HG03103 (cell line): ENCODE measurements around the gene RAD17.
"Not testable (repeated sequence)": the region's sequence is repeated elsewhere in the genome, so short reads cannot be mapped to it uniquely, and the experiment has no call there.

Experiments
- ATAC-seq: cut with Tn5 transposase; IDR thresholded peaks from one replicate; pipeline ENCODE4 v1.9.1; 2021; ENCODE audit warnings: low read depth; ENCODE audit not compliant: unreplicated experiment

RAD17 gene

GRCh38 chr5:69369340-69370121 is at the start of gene RAD17, which contains the start of the genes AK6 and TAF9:
Gene RAD17, plus strand, starts transcription at chr5:69369818. Its CDS starts 2,391 bp downstream, at chr5:69372209.
Gene AK6, minus strand, starts transcription at chr5:69369520. Its CDS starts 30 bp downstream, at chr5:69369490.
Gene TAF9, minus strand, starts transcription at chr5:69369520. Its CDS starts 3,783 bp downstream, at chr5:69365737.
- ATAC-seq = peak; percentile 91

GRCh38 chr5:69326365-69326764 is 43.3 kb upstream of the RAD17 start:
- ATAC-seq = no peak

- ATAC-seq = no peak
Observed at GRCh38 chr5:69329905-69330489, 39.6 kb upstream of the RAD17 start.

- ATAC-seq = no peak
Observed at GRCh38 chr5:69331528-69332445, 37.8 kb upstream of the RAD17 start.

- ATAC-seq = not testable (repeated sequence)
Observed at GRCh38 chr5:69333668-69334315, 35.8 kb upstream of the RAD17 start.

- no peak for ATAC-seq
Observed at GRCh38 chr5:69334793-69335268, 34.8 kb upstream of the RAD17 start.

GRCh38 chr5:69335341-69335935 is 34.2 kb upstream of the RAD17 start:
- ATAC-seq = no peak

- ATAC-seq = no peak
Observed at GRCh38 chr5:69341520-69342161, 28.0 kb upstream of the RAD17 start.

GRCh38 chr5:69343083-69343482 is 26.5 kb upstream of the RAD17 start:
- no peak for ATAC-seq

GRCh38 chr5:69350664-69351063 is 19.0 kb upstream of the RAD17 start:
- ATAC-seq = no peak

GRCh38 chr5:69359699-69360098 is 9.9 kb upstream of the RAD17 start:
- no peak for ATAC-seq

- ATAC-seq = no peak
Observed at GRCh38 chr5:69360442-69360841, 9.2 kb upstream of the RAD17 start.

- no peak for ATAC-seq
Observed at GRCh38 chr5:69364414-69364813, 5.2 kb upstream of the RAD17 start.

GRCh38 chr5:69364850-69365249 is 4.8 kb upstream of the RAD17 start:
- no peak for ATAC-seq

GRCh38 chr5:69367697-69368279 is 1.8 kb upstream of the RAD17 start:
- no peak for ATAC-seq

GRCh38 chr5:69368458-69369339 is 919 bp upstream of the RAD17 start:
- ATAC-seq = no peak

- not testable (repeated sequence) for ATAC-seq
Observed at GRCh38 chr5:69370335-69370734, 717 bp downstream of the RAD17 start.

GRCh38 chr5:69372394-69372793 is 2.8 kb downstream of the RAD17 start:
- no peak for ATAC-seq
